Measurements from ENCODE around the gene S100A8.
"Not testable (repeated sequence)": the region's sequence is repeated elsewhere in the genome, so short reads cannot be mapped to it uniquely, and the experiment has no call there.

S100A8 gene

DNA sequence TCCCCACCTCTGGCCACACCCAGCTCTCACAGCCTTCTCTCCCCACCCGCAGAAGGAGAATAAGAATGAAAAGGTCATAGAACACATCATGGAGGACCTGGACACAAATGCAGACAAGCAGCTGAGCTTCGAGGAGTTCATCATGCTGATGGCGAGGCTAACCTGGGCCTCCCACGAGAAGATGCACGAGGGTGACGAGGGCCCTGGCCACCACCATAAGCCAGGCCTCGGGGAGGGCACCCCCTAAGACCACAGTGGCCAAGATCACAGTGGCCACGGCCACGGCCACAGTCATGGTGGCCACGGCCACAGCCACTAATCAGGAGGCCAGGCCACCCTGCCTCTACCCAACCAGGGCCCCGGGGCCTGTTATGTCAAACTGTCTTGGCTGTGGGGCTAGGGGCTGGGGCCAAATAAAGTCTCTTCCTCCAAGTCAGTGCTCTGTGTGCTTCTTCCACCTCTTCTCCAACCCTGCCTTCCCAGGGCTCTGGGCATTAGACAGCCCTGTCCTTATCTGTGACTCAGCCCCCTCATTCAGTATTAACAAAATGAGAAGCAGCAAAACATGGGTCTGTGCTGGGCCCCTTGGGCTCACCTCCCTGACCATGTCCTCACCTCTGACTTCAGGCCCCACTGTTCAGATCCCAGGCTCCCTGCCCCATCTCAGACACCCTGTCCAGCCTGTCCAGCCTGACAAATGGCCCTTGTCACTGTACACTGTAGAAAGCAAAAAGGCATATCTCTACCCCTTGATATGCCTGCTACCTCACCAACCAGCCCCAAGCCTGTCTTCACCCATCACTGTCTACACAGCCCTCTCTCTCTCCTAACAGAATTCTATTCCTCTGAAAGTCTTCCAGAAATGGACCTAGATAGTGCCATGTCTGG lies 30.0 kb downstream of the S100A8 start:
- no peak for DNase-seq (ENCODE audit: low spot score)

DNA sequence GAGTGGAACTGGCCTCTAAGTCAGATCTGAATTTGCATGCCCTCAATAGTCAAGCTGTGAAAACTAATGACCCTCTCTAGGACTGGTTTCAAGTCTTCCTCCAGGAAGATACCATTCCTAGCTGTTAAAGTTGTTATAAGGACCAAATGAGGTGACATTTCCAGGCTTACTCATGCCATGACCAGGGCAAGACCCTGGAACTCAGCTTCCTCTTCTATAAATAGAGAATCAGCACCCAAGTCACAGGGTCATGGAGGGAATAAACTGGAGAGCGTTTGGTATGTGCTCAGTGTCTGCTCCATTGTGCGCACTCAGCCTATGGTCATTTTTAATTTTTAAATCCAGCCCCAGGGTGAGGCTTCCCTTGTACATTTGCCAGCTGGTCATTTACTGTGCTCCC lies 30.7 kb downstream of the S100A8 start:
- DNase-seq (ENCODE audit: low spot score) = no peak

DNA sequence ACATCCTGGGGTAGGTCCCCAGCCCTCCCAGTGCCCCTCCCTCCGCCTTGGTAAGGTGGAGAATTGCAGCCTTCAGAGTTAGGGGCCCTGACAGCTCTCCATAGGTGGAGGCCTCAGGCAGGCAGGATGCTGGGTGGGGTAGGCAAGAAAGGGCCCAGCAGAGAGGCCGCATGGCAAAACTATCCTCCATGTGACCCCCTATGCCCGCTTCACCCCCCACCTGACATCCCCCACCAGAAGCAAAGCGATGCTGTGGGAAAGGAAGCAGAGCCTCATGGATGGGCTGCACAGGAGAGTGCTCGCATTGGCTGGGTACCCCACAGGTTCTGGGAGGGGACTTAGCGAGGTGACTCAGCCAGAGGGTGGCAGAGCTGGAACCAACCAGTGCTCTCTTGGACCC lies 31.6 kb downstream of the S100A8 start:
- DNase-seq (ENCODE audit: low spot score) = no peak

DNA sequence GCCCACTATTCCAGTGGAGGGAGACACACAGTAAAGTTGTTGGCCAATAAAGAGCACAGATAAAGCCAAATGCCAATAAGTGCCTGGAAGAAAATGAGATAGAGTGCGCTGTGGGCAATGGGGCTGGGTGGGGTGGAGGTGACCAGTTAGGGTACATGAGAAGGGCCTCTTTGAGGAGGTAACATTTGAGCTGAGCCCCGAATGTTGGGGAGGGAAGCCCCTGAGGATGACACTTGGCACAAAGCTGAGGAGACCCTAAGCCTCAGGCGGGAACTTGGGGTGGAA lies 32.2 kb downstream of the S100A8 start:
- DNase-seq (ENCODE audit: low spot score) = no peak

DNA sequence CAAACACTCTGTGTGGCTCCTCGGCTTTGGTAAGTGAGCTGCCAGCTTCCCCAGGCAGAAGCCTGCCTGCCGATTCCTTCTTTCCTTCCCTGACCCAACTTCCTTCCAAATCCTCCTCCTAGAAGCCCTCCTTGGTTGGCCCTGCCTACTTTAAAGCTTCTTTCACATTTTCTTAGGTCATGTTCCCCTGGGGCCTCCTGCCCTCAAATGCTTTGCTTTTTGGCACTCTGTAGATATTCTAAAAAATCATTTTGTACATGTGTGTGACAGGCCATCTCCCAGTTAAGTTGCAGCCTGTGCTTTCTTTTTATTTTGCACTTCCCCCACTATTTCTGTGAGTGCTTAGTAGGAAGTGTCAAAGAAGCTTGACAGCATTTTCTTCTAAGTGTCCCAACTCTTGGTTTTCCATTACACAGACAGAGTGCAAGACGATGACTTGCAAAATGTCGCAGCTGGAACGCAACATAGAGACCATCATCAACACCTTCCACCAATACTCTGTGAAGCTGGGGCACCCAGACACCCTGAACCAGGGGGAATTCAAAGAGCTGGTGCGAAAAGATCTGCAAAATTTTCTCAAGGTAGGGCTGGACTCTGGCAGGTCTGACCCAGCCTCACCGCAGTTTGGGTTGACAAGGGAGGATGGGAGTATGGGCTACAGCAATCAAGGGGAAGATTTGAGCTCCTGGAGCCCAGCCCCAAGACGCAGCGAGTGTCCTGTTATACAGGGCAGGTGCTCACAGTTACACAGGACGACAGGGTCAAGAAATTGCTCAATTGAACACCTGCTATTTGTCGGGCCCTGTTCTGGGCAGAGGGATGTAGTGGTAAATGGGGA lies 32.8 kb downstream of the S100A8 start, which contains the start of gene S100A9:
TSS of gene S100A9 (plus strand) at position 2 of the 838 bp plus-strand sequence. CDS start at position 432, 430 bp downstream.
- DNase-seq (ENCODE audit: low spot score) = no peak

DNA sequence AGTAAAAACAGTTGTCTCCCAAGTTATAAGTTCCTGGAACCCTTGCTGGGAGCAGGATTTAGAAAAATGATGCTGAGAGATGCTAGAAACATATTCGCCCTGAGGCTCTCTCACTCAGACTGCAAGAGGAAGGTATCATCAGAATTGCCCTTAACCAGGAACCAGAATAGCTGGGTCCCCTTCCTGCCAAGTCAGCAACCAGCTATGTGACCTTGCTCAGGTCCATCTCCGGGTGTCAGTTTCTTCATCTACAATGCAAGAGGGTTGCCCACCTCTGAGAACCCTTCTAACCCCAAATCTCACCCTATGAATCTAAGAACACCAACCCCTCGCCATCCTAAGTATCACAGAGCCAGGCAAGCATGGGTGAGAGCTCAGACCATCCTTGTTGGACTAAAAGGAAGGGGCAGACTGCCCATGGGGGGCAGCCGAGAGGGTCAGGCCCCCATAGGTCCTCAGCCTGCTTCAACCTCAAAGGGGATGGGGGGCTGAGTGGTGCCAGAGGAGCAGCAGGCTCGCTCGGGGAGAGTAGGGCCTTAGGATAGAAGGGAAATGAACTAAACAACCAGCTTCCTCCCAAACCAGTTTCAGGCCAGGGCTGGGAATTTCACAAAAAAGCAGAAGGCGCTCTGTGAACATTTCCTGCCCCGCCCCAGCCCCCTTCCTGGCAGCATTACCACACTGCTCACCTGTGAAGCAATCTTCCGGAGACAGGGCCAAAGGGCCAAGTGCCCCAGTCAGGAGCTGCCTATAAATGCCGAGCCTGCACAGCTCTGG lies 33.6 kb downstream of the S100A8 start:
- DNase-seq (ENCODE audit: low spot score) = no peak

DNA sequence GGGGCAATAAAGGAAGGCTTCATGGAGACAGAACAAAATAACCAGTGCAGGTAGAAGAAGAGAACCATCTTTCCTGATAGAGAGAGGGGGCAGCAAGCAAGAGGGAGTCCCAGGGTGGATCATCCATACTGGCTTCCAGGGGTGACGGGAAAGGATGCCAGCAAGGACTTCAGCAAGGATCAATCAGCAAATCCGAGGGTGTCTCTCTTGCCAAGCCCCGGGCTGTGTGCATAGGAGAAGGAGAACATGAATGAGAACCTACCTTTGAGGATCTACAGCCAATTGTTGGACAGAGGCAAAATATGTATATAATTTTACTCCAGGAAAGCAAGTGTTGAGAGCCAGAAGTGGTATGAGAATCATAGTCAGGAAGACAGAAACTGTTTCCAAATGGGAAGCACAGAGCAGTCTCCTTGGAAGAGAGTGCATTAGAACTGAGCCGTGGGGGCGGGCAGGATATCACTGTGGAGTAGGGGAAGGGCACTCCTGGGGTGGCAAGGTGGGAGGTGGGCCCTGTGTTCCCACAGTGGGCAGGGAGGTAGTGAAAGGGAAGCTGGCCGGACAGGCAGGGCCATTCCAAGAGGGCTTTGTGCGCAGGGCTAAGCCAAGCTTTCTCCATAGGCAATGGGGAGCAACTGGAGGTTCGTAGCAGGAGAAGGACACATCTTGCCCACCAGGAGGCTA lies 34.3 kb downstream of the S100A8 start:
- no peak for DNase-seq (ENCODE audit: low spot score)

DNA sequence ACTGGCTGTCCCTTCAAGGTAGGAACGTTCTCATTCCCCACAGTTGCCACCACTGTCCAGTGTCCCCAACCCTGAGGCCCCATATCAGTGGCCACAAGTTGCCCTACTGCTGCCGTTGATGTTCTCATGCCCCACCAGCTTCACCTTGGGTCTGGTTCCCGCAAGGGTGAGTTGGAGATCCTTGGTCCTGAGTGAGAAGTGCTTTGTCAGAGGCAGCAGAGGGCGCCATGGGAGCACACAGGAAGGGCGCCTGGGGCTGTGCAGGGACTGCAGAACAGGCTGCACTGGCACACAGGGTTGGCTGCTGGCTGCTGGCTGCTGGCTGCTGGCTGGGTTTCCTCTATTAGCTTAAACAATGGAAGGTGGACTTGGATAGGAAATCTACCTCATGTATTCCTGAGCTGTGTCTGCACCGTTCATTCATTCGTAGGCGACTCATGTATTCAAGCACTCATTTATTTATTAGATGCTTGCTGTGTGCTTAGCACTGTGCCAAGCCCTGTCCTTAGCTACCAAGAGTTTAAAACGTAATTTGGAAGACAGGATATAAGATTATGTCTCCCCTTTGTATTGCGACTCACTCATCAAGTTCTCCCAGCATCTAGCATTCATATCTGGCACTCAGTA lies 35.3 kb downstream of the S100A8 start:
- DNase-seq (ENCODE audit: low spot score) = peak; percentile 37

DNA sequence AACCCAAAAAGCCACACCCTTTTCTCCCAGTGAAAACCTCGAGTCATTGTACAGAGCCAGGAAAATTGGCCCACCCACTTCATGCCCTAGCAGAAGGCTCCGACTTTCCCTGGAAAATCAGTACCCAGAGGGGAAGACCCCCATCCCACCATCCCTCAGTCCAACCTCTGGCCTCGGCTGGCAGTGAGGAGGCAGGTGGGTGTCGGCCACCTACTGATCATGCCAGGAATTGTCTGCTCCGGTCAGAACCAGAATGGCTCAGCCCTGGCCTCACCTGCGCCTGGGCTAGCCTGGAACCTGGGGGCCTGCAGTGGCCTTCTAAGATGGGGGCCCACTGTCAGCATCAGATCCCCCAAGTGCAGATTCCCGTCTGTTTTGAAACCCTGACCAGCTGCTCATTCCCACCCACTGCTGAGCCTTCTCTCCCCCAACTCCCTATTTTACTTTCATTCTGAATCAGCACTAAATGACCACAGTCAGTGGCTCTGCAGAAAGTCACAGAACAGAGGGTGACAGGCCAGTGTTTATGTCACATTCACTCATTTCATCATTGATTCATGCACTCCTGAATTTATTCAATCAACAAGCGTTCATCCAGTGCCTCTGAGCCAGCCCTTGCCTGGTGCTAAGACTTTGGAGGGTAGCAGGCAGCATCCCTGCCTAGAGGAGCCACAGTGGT lies 36.2 kb downstream of the S100A8 start:
- no peak for DNase-seq (ENCODE audit: low spot score)

DNA sequence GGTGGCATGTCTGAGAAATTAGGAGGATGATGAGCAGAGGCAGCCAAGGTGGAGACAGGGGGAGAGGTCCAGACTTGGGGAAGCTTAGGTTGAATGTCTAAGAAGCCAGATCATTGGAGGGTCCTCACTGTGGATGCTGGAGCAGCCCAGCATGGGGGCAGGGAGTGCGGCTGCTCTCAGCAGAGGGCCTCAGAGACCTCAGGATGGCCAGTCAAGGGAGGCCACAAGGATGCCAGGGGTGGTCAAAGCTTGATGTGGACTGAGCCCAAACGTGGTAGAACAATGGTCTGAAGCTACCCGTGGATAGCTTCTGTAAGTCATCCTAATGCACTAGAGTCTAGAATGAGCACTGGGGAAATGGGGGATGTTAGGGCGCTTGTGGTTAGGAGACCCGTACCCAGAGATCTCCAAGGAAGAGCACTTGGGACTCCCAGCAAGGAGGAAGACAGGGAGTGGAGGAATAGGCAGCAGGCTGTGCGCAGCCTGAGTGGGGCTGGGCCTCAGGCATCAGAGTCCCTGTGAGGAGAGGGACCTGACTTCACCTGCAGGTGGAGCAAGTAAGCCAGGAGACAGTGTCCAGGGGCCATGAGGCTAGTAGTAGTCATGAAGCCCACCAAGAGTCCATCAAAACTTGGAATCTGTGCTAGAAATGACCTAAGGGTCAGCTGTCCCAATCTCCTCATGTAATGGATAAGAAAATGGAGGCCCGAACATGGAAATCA lies 37.5 kb downstream of the S100A8 start:
- peak; percentile 16 for DNase-seq (ENCODE audit: low spot score)

DNA sequence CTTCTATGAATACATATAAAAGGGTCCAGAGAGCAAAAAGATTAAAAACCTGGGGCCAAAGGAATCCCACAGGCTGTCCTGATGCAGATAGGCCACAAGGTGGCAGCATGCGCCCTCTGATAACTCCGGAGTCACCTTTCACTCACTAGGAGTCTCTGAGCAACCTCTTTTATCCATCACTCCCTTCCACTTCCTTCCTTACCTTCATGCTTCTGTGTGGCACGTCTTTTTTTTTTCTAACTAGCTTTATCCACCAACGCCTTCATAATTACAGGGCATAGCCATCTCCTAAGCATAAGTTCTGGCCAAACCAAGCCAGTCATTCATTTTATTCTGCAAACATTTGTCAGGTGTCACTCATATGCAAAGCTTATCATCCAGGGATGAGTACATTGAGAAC lies 38.4 kb downstream of the S100A8 start:
- peak; percentile 79 for DNase-seq (ENCODE audit: low spot score)

DNA sequence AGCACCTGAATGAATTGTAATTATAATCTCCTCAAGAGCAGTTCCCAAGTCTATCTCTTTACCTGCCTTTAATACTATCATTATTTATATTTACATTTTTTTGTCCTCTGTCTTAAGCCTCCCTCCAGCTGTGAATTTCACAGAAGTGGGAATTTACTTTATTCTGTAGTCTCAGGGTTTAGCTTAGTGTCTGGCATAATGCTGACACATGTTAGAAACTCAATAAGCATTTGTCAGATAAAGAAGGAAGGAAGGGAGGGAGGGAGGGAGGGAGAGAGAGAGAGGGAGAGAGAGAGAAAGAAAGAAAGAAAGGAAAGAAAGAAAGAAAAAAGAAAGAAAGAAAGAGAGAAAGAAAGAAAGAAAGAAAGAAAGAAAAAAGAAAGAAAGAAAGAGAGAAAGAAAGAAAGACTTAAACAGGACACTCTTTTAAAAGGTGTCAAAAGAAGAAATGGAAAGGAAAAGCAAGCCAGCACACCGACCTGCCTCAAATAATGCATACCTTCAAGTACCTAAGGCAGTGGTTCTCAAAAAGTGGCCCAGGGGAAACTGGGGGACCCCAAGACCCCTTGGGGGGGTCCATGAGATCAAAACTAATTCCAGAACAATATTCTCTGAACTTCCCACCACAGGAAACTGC lies 40.4 kb downstream of the S100A8 start:
- peak; percentile 58 for DNase-seq (ENCODE audit: low spot score)

DNA sequence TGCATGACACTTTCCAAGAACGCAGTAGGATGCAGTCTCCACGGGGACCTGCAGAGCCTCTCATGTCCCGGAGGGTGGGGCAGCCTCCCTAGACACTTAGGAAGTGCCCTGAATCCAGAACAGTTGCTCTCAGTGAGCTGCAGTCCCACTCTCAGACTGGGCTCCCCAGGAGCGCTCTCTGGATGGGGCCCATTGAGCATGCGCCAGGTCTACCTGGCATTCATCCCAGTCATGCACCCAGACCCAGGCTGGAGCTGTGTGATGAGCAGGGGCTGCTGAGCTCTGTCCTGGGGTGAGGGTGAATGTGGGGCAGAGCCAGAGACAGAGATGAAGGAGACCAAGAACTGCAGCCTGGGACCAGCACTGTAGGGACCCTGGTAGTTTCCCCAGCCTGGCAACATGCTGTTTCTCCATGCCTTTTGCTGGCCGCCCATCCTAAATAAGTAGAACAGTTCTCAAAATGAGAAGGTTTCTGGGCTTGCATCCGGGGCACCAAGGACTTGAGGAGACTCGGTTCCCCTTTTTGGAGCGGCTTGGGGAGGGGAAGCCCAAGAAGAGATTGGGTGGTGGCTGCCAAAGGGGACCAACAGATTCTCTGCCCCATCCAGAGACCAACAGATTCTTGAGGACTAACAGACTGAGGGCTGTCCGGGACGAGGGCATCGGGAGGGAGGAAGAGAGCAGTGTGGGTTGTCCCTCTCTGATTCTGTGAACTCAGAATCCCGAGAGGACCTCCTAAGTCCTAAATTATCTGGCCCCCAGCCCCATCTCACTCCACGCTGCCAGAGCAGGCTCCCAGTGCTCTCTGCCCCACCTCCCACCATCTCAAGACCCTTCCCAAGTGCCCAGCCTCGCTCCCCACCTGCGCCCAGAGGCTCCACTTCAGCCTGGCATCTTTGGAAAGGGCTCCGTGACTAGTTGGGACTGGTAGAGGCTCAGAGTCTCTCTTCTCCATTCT lies 41.2 kb downstream of the S100A8 start:
- peak; percentile 54 for DNase-seq (ENCODE audit: low spot score)

DNA sequence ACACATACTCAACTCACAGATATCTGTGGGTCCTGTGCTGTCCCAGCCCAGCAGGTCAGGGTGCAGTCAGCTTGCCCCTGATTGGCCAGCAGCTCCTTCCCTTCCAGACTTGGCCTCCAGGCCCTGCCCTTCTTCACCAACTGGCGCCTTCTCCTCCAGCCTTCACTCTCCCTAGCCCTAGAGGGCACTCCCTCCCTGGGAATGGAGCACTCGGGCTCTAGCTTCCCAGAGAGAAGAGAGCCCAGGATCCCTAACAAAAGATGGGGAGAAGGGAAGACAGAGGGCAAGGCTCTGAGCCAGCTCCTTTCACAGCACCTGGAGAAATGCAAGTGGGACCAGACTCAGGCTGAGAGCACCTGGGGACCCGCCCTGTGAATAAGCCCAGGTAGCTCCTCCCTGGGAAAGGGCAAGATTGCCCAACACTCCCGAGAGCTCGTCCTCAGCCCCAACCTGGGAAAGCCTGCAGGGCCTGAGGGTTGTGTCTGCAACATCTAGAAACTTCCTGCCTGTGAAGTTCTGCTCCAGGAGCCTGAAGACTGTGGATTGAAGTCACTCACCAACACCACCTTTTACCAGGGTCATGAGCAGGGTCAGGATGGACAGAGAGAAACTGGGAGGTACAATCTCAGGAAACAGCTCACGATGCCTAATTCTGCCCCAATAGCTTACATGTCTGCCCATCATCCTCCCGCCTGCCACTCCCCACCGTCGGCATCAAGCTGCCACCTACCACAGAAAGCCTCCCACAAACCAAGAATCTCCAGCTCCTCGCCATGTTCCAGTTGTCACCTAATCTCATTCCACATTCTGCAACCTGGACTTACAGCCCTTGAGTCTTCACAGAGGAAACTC lies 42.1 kb downstream of the S100A8 start, which contains the start of gene PGLYRP4:
TSS of gene PGLYRP4 (minus strand) at position 331 of the 852 bp plus-strand sequence. CDS start 909 bp downstream, outside the sequence.
- peak; percentile 6 for DNase-seq (ENCODE audit: low spot score)

DNA sequence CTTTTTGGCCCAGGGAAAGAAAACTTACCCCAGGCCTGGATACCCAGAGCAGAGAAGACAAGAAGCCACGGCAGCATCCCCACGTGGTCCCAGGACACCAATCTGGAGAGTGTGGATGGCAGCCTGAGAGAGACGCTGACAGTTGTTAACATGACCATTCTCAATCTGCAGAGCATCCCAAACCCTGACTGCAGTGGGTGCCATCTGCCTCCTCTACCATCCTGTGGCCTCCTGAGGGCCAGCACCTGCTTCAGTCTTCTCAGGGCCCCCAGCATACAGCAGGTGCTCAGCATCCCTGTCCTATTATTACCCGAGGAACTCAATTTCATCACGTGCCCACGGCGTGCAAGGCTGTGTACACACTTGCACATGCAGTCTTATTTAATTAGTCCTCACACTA lies 43.0 kb downstream of the S100A8 start:
- no peak for DNase-seq (ENCODE audit: low spot score)

DNA sequence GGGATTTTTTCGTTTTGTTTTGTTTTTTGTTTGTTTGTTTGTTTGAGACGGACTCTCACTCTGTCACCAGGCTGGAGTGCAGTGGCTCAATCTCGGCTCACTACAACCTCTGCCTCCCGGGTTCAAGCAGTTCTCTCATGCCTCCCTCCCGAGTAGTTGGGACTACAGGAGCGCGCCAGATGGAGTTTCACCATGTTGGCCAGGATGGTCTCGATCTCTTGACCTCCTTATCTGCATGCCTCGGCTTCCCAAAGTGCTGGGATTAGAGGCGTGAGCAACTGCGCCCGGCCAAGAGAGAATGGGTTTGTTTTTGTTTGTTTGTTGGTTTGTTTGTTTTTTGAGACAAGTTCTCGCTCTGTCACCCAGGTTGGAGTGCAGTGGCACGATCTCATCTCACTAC lies 43.8 kb downstream of the S100A8 start:
- not testable (repeated sequence) for DNase-seq (ENCODE audit: low spot score)

DNA sequence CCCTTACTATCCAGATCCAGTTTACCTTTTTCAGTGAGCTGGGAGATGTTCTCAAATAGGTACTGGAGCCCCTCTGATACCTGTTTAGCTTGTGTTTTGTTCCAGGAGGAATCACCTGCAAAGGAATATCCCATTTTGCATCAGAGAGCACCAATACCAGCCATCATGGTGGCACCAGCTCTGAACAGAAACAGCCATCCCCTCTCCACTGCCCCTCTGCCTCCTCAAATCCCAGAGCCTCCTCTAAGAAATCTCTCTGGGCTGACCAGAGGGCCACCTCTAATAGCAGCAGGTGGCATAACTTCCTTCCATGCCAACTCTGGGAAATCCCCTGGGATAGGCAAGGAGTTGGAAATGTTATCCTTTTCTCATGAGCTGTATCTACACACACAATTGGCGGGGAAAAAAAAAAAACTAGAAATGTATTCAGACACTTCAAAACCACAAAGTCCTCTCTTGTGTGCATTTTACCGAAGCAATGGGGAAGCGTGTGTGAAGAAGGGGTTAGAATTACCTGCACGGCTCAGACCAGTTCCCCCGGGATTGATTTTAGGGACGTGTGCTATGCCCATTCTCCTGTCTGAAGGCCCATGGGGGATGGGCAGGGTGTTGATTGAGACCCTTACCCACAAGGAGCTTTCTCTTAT lies 44.7 kb downstream of the S100A8 start:
- DNase-seq (ENCODE audit: low spot score) = no peak
